SK-N-MC (cell line): Measurements from ENCODE around the gene KCTD5.

Source experiments
- EZH2 ChIP-seq: fragments of 200-600 bp; sonication (generic); IDR thresholded peaks from one replicate; pipeline ENCODE4 v1.6.1; 2017; ENCODE audit warnings: antibody characterized with exemption
- POLR2AphosphoS5 ChIP-seq: IDR thresholded peaks from 2 replicates; pipeline ENCODE4 v1.6.1; 2012; ENCODE audit warnings: mild to moderate bottlenecking, low read depth, low read length, borderline replicate concordance

DNA sequence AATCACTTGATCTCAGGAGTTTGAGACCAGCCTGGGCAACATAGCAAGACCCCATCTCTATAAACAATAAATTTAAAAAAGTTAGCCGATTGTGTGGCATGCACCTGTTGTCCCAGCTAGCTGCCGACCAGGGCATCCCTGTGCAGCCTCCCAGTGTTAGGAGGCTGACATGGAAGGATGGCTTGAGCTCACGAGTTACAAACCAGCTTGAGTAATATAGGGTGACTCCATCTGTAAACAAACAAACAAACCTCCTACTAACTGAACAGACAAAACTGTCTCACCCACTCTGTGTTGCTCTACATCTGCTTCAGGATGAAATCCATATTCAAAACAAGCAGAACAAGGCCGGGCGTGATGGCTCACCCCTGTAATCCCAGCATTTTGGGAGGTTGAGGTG lies 44.6 kb downstream of the KCTD5 start:
- TF ChIP-seq POLR2AphosphoS5 (no peak), EZH2 (no peak)
